Measurements from ENCODE around the gene NELFB.

DNA sequence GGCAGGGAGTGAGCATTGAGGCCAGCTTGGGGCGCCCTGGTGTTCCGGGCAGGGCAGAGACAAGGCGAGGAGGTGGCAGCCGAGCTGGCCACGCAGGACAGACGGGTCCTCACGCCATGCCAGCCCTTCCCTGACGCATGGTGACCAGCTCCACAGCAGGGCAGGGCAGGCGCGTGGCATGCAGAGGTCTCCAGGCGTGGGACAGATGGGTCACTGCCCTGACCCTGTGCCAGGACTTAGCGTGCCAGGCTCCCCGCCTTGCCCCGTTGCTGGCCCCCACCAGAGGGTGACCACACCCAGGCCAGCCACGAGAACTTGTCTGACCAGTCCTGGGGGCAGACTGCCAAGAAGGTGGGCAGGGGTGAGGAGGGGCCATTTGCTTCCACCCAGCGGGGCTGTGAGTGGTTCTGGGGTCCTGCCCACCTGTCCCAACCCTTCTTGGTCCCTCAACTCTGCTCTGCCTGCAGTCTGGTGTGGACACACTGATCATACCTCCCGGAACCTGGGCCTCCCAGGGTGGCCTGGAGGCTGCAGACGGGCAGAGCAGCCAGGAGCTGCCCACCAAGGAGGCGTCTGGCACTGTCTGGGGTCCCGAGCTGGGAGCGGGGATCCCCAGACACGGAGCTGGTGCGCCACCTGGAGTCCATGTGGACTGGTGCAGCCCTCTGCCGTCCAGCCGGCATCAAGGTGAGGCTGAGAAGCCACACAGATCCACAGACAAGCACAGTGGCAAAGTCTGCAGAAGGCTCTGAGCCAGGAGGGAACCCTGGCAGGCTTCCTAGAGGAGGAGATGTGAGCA lies 27.9 kb upstream of the NELFB start, which contains the start of gene RNF224:
- TF ChIP-seq, protein P1, sequence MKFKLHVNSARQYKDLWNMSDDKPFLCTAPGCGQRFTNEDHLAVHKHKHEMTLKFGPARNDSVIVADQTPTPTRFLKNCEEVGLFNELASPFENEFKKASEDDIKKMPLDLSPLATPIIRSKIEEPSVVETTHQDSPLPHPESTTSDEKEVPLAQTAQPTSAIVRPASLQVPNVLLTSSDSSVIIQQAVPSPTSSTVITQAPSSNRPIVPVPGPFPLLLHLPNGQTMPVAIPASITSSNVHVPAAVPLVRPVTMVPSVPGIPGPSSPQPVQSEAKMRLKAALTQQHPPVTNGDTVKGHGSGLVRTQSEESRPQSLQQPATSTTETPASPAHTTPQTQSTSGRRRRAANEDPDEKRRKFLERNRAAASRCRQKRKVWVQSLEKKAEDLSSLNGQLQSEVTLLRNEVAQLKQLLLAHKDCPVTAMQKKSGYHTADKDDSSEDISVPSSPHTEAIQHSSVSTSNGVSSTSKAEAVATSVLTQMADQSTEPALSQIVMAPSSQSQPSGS (CRISPR knock-in tag; IDR thresholded peaks at IDR 0.05; ENCODE audit: borderline replicate concordance, low read depth) = no peak
- TF ChIP-seq, protein P2, sequence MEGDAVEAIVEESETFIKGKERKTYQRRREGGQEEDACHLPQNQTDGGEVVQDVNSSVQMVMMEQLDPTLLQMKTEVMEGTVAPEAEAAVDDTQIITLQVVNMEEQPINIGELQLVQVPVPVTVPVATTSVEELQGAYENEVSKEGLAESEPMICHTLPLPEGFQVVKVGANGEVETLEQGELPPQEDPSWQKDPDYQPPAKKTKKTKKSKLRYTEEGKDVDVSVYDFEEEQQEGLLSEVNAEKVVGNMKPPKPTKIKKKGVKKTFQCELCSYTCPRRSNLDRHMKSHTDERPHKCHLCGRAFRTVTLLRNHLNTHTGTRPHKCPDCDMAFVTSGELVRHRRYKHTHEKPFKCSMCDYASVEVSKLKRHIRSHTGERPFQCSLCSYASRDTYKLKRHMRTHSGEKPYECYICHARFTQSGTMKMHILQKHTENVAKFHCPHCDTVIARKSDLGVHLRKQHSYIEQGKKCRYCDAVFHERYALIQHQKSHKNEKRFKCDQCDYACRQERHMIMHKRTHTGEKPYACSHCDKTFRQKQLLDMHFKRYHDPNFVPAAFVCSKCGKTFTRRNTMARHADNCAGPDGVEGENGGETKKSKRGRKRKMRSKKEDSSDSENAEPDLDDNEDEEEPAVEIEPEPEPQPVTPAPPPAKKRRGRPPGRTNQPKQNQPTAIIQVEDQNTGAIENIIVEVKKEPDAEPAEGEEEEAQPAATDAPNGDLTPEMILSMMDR (IDR thresholded peaks at IDR 0.05) = peak; percentile 85

All from WTC11 (cell line).